ENCODE results near the gene ANTXR1.

Gene ANTXR1

GRCh38 chr2:69013840-69014821 is 1.2 kb downstream of the ANTXR1 start:
- TF ChIP-seq CTCF (conservative IDR thresholded peaks at IDR 0.05) (no peak), ZFX (IDR thresholded peaks at IDR 0.05) (no peak)
- peak overlapping the region; percentile 61 for H3K27ac ChIP-seq

GRCh38 chr2:69017080-69017479 is 4.1 kb downstream of the ANTXR1 start:
- H3K27ac ChIP-seq: no peak overlapping the region
- no peak for TF ChIP-seq ZFX (IDR thresholded peaks at IDR 0.05)
- TF ChIP-seq CTCF (conservative IDR thresholded peaks at IDR 0.05): no peak

- TF ChIP-seq CTCF (conservative IDR thresholded peaks at IDR 0.05) (no peak), ZFX (IDR thresholded peaks at IDR 0.05) (no peak)
These were observed 4.9 kb downstream of the ANTXR1 start for GRCh38 chr2:69017835-69018234.

GRCh38 chr2:69018678-69019095 is 5.7 kb downstream of the ANTXR1 start:
- TF ChIP-seq ZFX (IDR thresholded peaks at IDR 0.05): no peak
- TF ChIP-seq CTCF (conservative IDR thresholded peaks at IDR 0.05): no peak
- no peak overlapping the region for H3K27ac ChIP-seq

More at GRCh38 chr2:69017835-69018234, 4.9 kb downstream of the ANTXR1 start:
- H3K27ac ChIP-seq: no peak overlapping the region

- TF ChIP-seq CTCF (conservative IDR thresholded peaks at IDR 0.05): no peak
- no peak for TF ChIP-seq ZFX (IDR thresholded peaks at IDR 0.05)
- H3K27ac ChIP-seq: no peak overlapping the region
These were observed 7.8 kb downstream of the ANTXR1 start for GRCh38 chr2:69020496-69021426.

GRCh38 chr2:69021727-69022126 is 8.7 kb downstream of the ANTXR1 start:
- TF ChIP-seq CTCF (conservative IDR thresholded peaks at IDR 0.05): no peak
- TF ChIP-seq ZFX (IDR thresholded peaks at IDR 0.05): no peak
- H3K27ac ChIP-seq: no peak overlapping the region

Measured in C4-2B (cell line).